ENCODE measurements around the gene SRC. TPM values are rescaled to one million over a fixed set of nuclear protein-coding genes. Genes with fewer than 3 reads are reported as not detected.

SRC gene
- total RNA-seq, 1 donor from 2014 or later, result 37.8 TPM

DNA sequence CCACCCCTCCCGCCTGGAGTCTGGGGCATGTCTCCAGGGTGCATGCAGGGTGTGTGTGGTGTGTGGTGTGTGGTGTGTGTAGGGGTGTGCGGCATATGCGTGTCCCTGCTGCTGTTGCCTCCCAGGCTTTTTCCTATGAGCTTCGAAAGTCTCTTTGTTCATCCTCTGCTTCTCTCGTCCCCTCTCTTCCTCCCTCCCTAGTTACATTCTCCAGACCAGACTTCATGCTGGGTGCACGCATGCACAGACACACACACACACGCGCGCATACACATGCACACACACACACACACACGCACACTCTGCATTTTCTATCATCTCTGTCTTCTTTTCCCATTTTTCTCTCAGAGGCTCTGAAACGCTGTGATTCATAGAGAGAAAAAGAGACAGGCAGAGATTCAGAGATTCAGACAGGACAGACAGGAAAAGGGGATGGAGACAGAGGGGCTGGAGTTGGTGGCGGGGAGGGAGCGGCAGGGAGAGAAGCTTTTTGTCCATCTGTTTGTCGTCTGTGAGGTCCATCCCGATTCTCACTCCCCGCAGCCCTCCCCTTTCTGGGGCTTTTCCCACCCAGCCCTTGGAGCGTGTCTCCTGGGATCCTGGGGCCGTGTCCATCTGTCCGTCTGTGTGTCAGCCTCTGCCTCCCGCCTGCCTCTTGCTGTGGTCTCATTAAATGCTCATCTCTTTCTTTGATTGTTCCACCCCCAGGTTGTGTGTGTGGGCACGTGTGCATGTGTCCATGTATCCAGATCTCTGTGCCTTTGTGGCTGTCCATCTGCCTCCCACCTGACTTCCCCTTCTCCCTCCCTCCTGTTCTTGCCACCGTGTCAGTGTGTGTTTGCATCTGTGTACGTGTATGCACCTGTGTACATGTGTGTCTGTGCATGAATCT, 62.6 kb downstream of the SRC start:
- DNase-seq (ENCODE audit: low read depth), result no peak
- TF ChIP-seq, protein P1, sequence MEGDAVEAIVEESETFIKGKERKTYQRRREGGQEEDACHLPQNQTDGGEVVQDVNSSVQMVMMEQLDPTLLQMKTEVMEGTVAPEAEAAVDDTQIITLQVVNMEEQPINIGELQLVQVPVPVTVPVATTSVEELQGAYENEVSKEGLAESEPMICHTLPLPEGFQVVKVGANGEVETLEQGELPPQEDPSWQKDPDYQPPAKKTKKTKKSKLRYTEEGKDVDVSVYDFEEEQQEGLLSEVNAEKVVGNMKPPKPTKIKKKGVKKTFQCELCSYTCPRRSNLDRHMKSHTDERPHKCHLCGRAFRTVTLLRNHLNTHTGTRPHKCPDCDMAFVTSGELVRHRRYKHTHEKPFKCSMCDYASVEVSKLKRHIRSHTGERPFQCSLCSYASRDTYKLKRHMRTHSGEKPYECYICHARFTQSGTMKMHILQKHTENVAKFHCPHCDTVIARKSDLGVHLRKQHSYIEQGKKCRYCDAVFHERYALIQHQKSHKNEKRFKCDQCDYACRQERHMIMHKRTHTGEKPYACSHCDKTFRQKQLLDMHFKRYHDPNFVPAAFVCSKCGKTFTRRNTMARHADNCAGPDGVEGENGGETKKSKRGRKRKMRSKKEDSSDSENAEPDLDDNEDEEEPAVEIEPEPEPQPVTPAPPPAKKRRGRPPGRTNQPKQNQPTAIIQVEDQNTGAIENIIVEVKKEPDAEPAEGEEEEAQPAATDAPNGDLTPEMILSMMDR (conservative IDR thresholded peaks at IDR 0.05; ENCODE audit: low read depth, low read length), result no peak

DNA sequence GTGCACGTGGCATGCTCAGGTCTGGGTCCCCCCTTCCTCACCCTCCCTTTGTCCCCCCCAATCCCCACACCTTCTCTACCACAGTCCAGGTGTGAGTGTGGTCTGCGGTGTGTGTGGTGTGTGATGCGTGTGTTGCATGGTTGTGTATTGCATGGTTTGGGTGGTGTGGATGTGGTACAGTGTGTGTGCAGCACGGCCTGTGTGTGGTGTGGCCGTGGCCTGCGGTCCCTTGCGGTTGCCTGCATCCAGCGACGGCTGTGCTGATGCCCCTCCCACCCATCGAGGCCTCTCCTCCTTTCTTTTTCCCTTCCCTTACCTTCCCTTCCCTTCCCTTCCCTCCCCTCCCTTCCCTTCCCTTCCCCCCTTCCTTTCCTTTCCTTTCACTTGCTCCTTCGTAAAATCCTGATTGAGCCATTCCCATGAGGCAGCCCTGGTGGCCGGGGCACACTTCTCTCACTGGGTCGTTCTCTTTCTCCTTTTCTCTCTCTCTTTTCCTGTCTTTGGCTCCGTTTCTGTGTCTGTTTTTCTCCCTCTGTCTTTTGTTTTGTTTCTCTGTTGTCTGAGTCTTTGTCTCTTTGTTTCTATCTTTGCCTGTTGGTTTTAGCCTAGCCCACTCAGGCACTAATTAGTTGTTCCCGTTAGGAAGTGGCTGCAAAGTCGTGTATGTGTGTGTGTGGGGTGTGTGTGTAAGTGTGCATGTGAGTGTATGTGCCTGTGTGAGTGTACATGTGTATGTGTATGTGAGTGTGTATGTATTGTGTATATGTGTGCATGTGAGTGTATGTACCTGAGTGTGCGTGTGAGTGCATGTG, 65.7 kb downstream of the SRC start:
- no peak overlapping the region for H3K4me3 ChIP-seq (ENCODE audit: low read depth, low read length)

More for the DNA sequence above, 62.6 kb downstream of the SRC start:
- H3K4me3 ChIP-seq (ENCODE audit: low read depth, low read length), result no peak overlapping the region

DNA sequence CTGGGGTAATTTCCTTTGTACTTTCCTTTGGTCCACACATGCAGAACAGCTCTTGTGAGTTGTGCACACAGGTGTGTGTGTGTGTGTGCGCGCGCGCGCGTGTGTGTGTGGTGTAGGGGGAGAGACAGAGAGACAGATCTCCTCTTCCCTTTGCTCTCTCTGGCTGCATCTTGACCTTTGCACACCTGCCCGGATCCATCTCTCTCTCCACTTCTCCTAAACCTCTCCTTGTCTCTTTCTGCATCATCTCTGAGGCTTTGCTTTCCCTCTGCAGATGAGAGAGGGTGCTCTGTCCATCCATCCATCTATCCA, 67.0 kb downstream of the SRC start:
- TF ChIP-seq, protein P1 (conservative IDR thresholded peaks at IDR 0.05; ENCODE audit: low read depth, low read length), result no peak
- H3K4me3 ChIP-seq (ENCODE audit: low read depth, low read length), result no peak overlapping the region
- no peak for DNase-seq (ENCODE audit: low read depth)

More for the DNA sequence above, 65.7 kb downstream of the SRC start:
- TF ChIP-seq, protein P1 (conservative IDR thresholded peaks at IDR 0.05; ENCODE audit: low read depth, low read length), result no peak
- DNase-seq (ENCODE audit: low read depth), result no peak

DNA sequence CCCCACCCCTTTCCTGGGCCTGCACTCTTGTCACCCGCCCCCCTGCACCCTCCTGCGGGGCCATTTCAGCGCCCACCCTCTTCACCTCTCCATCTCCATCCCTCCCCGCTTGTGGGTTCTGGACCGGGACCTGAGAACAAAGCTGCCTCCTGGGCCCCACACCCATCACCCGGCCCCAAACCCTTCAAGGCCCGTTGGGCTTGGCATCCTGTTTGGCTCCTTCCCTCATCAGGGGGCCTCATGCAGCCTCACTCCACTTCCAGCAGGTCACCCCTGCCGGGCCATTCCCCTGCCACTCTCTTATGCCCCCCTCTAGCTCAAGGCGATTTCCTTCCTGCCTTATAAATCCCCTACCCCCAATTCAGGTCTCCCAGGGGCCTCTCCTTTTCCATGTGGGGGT, 67.4 kb downstream of the SRC start:
- DNase-seq (ENCODE audit: low read depth), result no peak
- no peak overlapping the region for H3K4me3 ChIP-seq (ENCODE audit: low read depth, low read length)
- TF ChIP-seq, protein P1 (conservative IDR thresholded peaks at IDR 0.05; ENCODE audit: low read depth, low read length), result no peak

DNA sequence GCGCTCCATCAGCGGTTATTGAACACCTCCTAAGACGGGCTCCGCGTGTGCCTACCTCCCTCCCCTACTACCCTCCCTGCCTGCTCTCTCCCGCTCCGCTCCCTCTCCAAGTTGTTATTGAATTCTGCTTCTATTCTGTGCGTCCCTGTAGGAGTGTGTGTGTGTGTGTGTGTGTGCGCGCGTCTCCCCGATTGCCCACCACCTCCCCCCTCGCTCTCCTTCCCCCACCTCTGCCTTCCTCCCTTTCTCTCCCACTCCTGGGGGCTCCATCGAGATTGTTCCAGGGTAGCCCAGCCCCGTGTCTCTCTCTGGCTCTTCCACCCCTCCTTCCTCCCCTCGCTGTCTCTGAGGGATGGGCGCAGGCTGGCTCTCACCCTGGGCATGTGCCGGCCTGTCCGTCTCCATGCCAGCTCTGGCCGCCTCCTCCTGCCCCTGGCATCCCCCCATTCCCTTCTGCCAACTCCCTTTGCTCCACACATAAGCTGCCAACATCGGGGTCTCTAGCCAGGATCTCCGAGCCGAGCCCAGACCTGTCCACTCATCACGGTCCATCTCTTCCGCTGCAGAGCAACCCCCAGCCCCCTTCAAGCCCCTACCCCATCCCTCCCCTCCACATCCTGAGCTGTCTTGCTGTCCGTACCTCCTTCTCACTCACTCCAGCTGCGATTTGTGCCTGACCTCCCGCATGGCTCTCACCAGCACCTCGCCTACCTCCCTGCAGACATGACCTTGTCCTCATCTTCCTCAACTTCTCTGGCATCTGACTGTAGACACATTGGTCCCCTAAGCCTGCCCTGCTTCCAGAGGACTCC, 68.5 kb downstream of the SRC start:
- H3K4me3 ChIP-seq (ENCODE audit: low read depth, low read length), result no peak overlapping the region
- DNase-seq (ENCODE audit: low read depth), result no peak
- TF ChIP-seq, protein P1 (conservative IDR thresholded peaks at IDR 0.05; ENCODE audit: low read depth, low read length), result no peak

DNA sequence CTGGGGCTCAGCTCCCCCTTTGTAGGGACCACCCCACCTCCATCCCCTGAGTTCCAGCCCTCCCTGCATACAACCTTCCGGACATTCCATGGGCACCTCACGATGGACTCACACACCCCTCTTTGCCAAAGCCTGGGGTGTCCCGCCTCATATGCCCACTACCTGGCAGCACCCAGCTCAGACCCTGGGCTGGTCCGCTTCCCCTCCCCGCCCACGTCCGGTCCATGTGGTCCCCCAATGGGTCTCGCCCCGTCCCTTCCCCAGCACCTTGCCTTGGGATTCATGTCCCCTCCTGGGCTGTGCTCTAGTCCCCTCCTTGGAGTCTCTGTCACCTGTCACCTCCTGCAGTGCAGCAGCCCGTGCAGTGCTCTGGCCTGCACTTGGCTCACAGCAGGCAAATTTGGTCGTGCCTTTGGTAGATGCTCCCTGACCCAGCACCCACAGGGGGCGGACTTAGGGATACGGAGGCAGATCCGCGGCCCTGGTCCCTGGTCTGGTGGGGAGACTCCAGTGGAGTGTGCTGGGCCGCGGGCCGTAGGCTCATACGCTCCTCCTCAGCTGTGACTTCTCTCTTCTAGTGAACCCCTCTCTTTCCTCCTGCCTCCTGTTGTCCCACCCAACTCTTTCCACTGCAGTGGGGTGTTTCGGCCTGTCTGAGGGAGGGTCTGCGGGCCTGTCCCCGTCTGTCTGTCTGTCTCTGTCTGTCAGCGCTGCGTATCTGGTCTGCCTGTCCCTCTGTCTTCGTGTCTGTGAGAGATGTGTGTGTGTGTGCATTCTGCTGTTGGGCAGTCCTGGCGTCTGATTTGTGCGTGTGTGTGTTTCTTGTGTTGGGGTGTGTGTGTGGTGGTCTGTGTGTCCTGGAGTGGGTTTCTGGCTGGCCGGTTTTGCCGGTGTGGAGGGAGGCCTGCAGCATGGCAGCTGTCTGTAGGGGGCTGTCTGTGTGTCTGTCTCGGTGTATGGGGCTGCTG, 69.5 kb downstream of the SRC start:
- no peak for DNase-seq (ENCODE audit: low read depth)
- H3K4me3 ChIP-seq (ENCODE audit: low read depth, low read length), result no peak overlapping the region
- TF ChIP-seq, protein P1 (conservative IDR thresholded peaks at IDR 0.05; ENCODE audit: low read depth, low read length), result no peak

All from epithelial cell of proximal tubule (primary cell).